SK-N-SH (cell line): ENCODE results near the gene TNIP2. TPM values are rescaled to one million over a fixed set of nuclear protein-coding genes. Genes with fewer than 3 reads are reported as not detected.
A peak's percentile ranks its signal among the peaks of the same experiment; 100 is the strongest.

Experiments used
- CTCF ChIA-PET: fragments of 300-600, 350-600 bp; formaldehyde crosslinking; extraction: SDS; loops from one replicate; lab custom pipeline; 2021; lab: Yijun Ruan, JAX
- POLR2A ChIA-PET: fragments of 350-600 bp; sonication (Branson Sonifier 250); formaldehyde crosslinking; extraction: SDS; loops from one replicate; lab custom pipeline; 2020; ENCODE audit warnings: antibody characterized with exemption, inconsistent platforms; lab: Yijun Ruan, JAX
- DNase-seq: peaks from one replicate; pipeline ENCODE4 v3.0.0; 2012
- H2AFZ ChIP-seq: fragments of 200-600 bp; sonication (generic); 2 replicates; pipeline ENCODE4 v1.8.1; 2016; ENCODE audit warnings: antibody characterized with exemption, mild to moderate bottlenecking, low read depth
- H3F3A ChIP-seq: fragments of 200-600 bp; sonication (generic); replicated peaks from 2 replicates; pipeline ENCODE3; 2016; ENCODE audit warnings: antibody characterized with exemption, mild to moderate bottlenecking; ENCODE audit not compliant: insufficient read depth
- H3K27ac ChIP-seq, 2 experiments: fragments of 200-500 bp in 1 of 2; fragments of 200-600 bp in 1 of 2; sonication (Bioruptor generic) in 1 of 2; sonication (generic), shearing (Covaris generic) in 1 of 2; 2 replicates each; pipeline versions ENCODE4 v1.5.1 to v1.6.1; 2014 to 2016; ENCODE audit warnings: low read depth in 2 of 2, inconsistent platforms in 1 of 2, low read length in 1 of 2, mild to moderate bottlenecking in 1 of 2, mixed read lengths in 1 of 2
- H3K27me3 ChIP-seq: fragments of 200-600 bp; sonication (generic), shearing (Covaris generic); 2 replicates; pipeline ENCODE4 v1.6.1; 2016; ENCODE audit warnings: mixed run types; ENCODE audit not compliant: insufficient read depth
- H3K36me3 ChIP-seq, 2 experiments: fragments of 200-500 bp in 1 of 2; fragments of 200-600 bp in 1 of 2; sonication (Bioruptor generic) in 1 of 2; sonication (generic) in 1 of 2; replicated peaks in 1 of 2; 2 replicates each; pipeline versions ENCODE3 to v1.5.1; 2014 to 2016; ENCODE audit warnings: low read length in 1 of 2, mild to moderate bottlenecking in 1 of 2; ENCODE audit not compliant: insufficient read depth in 2 of 2, control insufficient read depth in 1 of 2
- H3K4me1 ChIP-seq, 2 experiments: fragments of 200-500 bp in 1 of 2; fragments of 200-600 bp in 1 of 2; sonication (Bioruptor generic) in 1 of 2; sonication (generic), shearing (Covaris generic) in 1 of 2; 2 replicates each; pipeline versions ENCODE4 v1.5.1 to v1.6.1; 2014 to 2016; ENCODE audit warnings: low read depth in 1 of 2, low read length in 1 of 2, mixed run types in 1 of 2; ENCODE audit not compliant: insufficient read depth in 2 of 2, control insufficient read depth in 1 of 2
- H3K4me2 ChIP-seq: fragments of 200-600 bp; sonication (generic), shearing (Covaris generic); 2 replicates; pipeline ENCODE4 v1.6.1; 2017; ENCODE audit warnings: mixed run types
- H3K4me3 ChIP-seq, 2 experiments: fragments of 200-500 bp in 1 of 2; fragments of 200-600 bp in 1 of 2; sonication (Bioruptor generic) in 1 of 2; sonication (generic), shearing (Covaris generic) in 1 of 2; 2 replicates each; pipeline versions ENCODE4 v1.5.1 to v1.8.1; 2014 to 2016; ENCODE audit warnings: low read depth in 2 of 2, inconsistent platforms in 1 of 2, low read length in 1 of 2, mild to moderate bottlenecking in 1 of 2, mixed read lengths in 1 of 2, moderate library complexity in 1 of 2
- H3K79me2 ChIP-seq: fragments of 200-600 bp; sonication (generic); 2 replicates; pipeline ENCODE4 v1.8.1; 2017; ENCODE audit warnings: mild to moderate bottlenecking; ENCODE audit not compliant: insufficient read depth
- H3K9ac ChIP-seq: fragments of 200-600 bp; sonication (generic); 2 replicates; pipeline ENCODE4 v1.6.1; 2017; ENCODE audit warnings: mixed run types
- H3K9me2 ChIP-seq: fragments of 200-600 bp; sonication (generic); 2 replicates; pipeline ENCODE4 v1.6.1; 2017; ENCODE audit warnings: mixed run types
- H3K9me3 ChIP-seq: fragments of 200-600 bp; sonication (generic); 2 replicates; pipeline ENCODE4 v1.6.1; 2017; ENCODE audit warnings: mixed run types, mild to moderate bottlenecking, moderate library complexity
- H4K20me1 ChIP-seq: fragments of 200-600 bp; sonication (generic); 2 replicates; pipeline ENCODE4 v1.6.1; 2017; ENCODE audit warnings: mild to moderate bottlenecking, mixed run types; ENCODE audit not compliant: insufficient read depth
- CHD2 ChIP-seq: fragments of 150-350 bp; IDR thresholded peaks from 2 replicates; pipeline ENCODE4 v1.6.1; 2018; ENCODE audit warnings: low read length; ENCODE audit not compliant: partially characterized antibody
- ELF1 ChIP-seq: IDR thresholded peaks from 2 replicates; pipeline ENCODE4 v1.4.0; 2012
- EP300 ChIP-seq, 2 experiments: IDR thresholded peaks; 2 replicates each; pipeline versions ENCODE4 v1.4.0 to v1.6.1; 2012; ENCODE audit warnings: borderline replicate concordance in 1 of 2, low read depth in 1 of 2, low read length in 1 of 2
- EZH2phosphoT487 ChIP-seq: fragments of 200-600 bp; sonication (generic); IDR thresholded peaks from 2 replicates; pipeline ENCODE4 v1.6.1; 2017; ENCODE audit warnings: low read depth, mixed run types, mild to moderate bottlenecking, antibody characterized with exemption, moderate library complexity, borderline replicate concordance
- JUND ChIP-seq: IDR thresholded peaks from 2 replicates; pipeline ENCODE4 v1.4.0; 2012
- RAD21 ChIP-seq: IDR thresholded peaks from 2 replicates; pipeline ENCODE4 v1.6.1; 2012; ENCODE audit warnings: mild to moderate bottlenecking, low read length
- RCOR1 ChIP-seq: fragments of 150-350 bp; IDR thresholded peaks from 2 replicates; pipeline ENCODE4 v1.6.1; 2017; ENCODE audit warnings: antibody characterized with exemption, low read length
- RXRA ChIP-seq: IDR thresholded peaks from 2 replicates; pipeline ENCODE4 v1.4.0; 2012; ENCODE audit warnings: low read depth, mild to moderate bottlenecking, borderline replicate concordance
- SIN3A ChIP-seq: IDR thresholded peaks from 2 replicates; pipeline ENCODE4 v1.6.1; 2012; ENCODE audit warnings: low read depth, mild to moderate bottlenecking, low read length, moderate library complexity, borderline replicate concordance
- TEAD4 ChIP-seq: IDR thresholded peaks from 2 replicates; pipeline ENCODE4 v1.4.0; 2012; ENCODE audit warnings: mild to moderate bottlenecking, borderline replicate concordance; ENCODE audit not compliant: insufficient read depth
- WGBS: methylation state at CpG from one replicate; pipeline ENCODE4 v1.1.6; 2017; ENCODE audit warnings: low lambda C conversion rate; 5-methylcytosine and 5-hydroxymethylcytosine counted together
- polyA plus RNA-seq, 3 experiments: library from polyadenylated mRNA; depleted of rRNA; stranded (reverse); fragments of >200 nt; gene quantifications; 2 replicates each; pipeline ENCODE4 v1.2.3, GENCODE V29; 2012

TNIP2 gene
- polyA plus RNA-seq, 1 of the 3 experiments (the other 2 are of a cell fraction), result 78.9 TPM

DNA sequence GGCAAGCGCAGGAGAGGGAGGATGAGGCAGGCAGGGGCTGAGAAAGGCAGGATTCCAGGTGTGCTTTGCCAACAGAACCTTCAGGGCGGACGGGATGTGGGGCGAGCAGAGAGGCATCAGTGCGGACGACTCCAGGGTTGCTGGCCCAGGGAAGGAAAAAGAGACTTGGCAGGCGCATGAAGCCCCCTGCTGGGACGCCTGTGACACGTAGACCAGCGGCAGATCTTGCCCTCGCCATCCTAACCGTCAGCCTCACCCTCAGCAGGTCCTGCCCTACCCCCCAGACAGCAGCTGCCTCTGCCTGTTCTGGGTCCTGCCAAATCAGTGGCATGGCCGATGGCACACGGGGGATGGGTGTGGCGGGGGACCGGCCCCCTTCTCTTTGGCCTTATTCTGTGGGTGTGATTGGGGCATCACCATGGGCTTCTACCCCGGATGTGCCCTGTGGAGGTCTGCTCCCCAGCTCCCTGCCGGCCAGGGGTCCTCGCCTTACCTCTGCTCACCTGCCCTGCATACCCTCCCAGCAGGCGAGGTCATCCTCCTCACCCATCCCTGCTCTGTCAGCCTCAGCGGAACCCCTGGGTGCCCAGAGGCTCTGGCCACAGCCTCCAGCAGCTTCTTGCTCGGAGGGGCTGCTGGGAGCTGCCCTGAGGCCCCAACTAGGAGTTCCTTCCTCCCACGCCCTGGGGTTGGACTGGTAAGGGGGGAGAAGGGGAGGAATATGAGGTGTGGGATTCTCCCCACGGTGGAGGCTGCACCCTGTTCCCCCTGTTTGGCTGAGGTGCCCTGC is 33.9 kb upstream of the TNIP2 start:
- Histone ChIP-seq H3K79me2 (peaks cover 4% of the 10 kb centered on the region; the same call in 1 of the 2 replicates), H4K20me1 (no peaks in the 10 kb centered on the region), H3K9me3 (no peaks in the 10 kb centered on the region), H3K4me1 (peaks cover 15 to 43% of the 10 kb centered on the region in 2 experiments; a peak in 2 of 4 replicates), H3K36me3 (no peaks in the 10 kb centered on the region), H3K27me3 (no peaks in the 10 kb centered on the region), H3K9me2 (no peaks in the 10 kb centered on the region), H3F3A (no peaks in the 10 kb centered on the region), H3K27ac (no peak overlapping the region), H3K4me2 (no peak overlapping the region), H3K9ac (no peak overlapping the region), H3K4me3 (no peak overlapping the region), H2AFZ (no peak overlapping the region)
- WGBS, result 86% methylated on average over 12 of the region's 24 CpGs
- TF ChIP-seq ELF1 (no peak), RAD21 (peak; percentile 34)
- POLR2A ChIA-PET, result no interaction called here
- CTCF ChIA-PET, result no interaction called here
- peak; percentile 41 for DNase-seq

DNA sequence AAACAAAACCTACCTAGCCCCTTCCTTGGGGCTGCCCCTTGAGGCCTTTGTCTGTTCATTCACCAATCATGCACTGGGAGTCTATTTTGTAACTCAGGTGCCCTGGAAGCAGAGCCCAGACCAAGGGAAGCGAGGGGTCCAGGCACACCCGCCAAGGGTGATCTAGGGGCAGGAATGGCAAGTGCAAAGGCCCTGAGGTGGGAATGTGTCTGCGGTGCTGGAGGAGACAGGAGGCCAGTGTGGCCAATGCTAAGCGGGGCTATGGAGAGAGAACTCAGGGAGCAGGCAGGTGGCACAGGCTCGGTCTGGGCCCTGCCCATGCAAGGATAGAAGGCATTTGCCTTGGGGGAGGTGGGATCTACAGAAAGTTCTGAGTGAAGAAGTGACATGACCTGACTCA is 33.2 kb upstream of the TNIP2 start:
- peaks cover 4% of the 10 kb centered on the region; the same call in 1 of the 2 replicates for H3K79me2 ChIP-seq
- no peak overlapping the region for H2AFZ ChIP-seq
- peaks cover 9 to 37% of the 10 kb centered on the region in 2 experiments; a peak in 2 of 4 replicates for H3K4me1 ChIP-seq
- no peaks in the 10 kb centered on the region for H4K20me1 ChIP-seq
- 94% methylated on average over 5 of the region's 5 CpGs for WGBS
- H3K4me3 ChIP-seq, result no peak overlapping the region
- TF ChIP-seq RXRA (no peak), EP300 (IDR thresholded peaks at IDR 0.05; ENCODE audit: borderline replicate concordance in 1 of 2, low read depth in 1 of 2, low read length in 1 of 2) (no peak), EZH2phosphoT487 (no peak), JUND (no peak), RCOR1 (no peak), SIN3A (no peak)
- H3F3A ChIP-seq, result no peaks in the 10 kb centered on the region
- no peak overlapping the region for H3K9ac ChIP-seq
- ChIA-PET POLR2A (no interaction called here), CTCF (no interaction called here)
- no peak for DNase-seq
- H3K27me3 ChIP-seq, result no peaks in the 10 kb centered on the region
- no peaks in the 10 kb centered on the region for H3K9me3 ChIP-seq
- H3K36me3 ChIP-seq, result no peaks in the 10 kb centered on the region
- no peak overlapping the region for H3K27ac ChIP-seq
- H3K9me2 ChIP-seq, result no peaks in the 10 kb centered on the region
- H3K4me2 ChIP-seq, result no peak overlapping the region

DNA sequence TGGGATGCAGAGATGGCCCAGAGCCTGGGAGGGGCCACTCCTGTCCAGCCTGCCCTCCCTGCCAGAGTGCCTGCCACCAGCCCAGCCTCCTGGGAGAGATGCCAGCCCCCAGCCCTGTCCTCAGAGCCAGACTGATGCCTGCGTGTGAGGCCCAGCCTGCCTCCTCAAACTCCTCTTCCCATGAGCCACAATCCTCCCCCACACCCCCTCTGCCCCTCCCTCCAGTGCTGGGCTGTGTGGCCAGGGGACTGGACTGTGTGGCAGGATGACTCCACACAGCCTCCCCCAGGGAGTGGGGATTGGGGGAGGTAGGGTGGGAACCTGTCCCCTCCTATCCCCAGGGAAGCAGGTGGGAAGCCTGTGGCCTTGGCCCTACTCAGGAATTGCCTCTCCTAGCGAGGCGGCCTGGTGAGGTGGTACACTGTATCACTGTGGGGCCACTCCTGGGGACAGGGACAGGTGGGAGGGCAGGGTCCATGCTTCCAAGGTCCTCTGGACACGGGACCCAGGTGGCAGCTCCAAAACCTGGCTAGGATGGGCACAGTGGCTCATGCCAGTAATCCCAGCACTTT is 32.5 kb upstream of the TNIP2 start:
- no peaks in the 10 kb centered on the region for H3K27me3 ChIP-seq
- no peak overlapping the region for H3K4me3 ChIP-seq
- no peaks in the 10 kb centered on the region for H3K79me2 ChIP-seq
- no peaks in the 10 kb centered on the region for H3K9me2 ChIP-seq
- DNase-seq, result peak; percentile 89
- ChIA-PET POLR2A (no interaction called here), CTCF (interaction anchor here (0.7 kb wide), 1 partner anchor 98 kb away, joined by 3 read pairs; no protein-coding TSS in a partner anchor)
- peaks cover 1 to 29% of the 10 kb centered on the region in 2 experiments; a peak in 2 of 4 replicates for H3K4me1 ChIP-seq
- no peaks in the 10 kb centered on the region for H4K20me1 ChIP-seq
- no peak overlapping the region for H3K9ac ChIP-seq
- peak overlapping the region in 1 of 2 experiments; percentile 76; a peak in 2 of 4 replicates for H3K27ac ChIP-seq
- no peak overlapping the region for H2AFZ ChIP-seq
- 96% methylated on average over 4 of the region's 4 CpGs for WGBS
- no peaks in the 10 kb centered on the region for H3F3A ChIP-seq
- no peaks in the 10 kb centered on the region for H3K9me3 ChIP-seq
- H3K36me3 ChIP-seq, result no peaks in the 10 kb centered on the region
- H3K4me2 ChIP-seq, result no peak overlapping the region
- TF ChIP-seq TEAD4 (no peak), CHD2 (peak; percentile 29)
